ENCODE data around the gene MACROD2. TPM values are rescaled to one million over a fixed set of nuclear protein-coding genes. Genes with fewer than 3 reads are reported as not detected.

MACROD2 gene
- total and polyA plus RNA-seq, 2 of the 4 experiments (the other 2 are of a cell fraction) = not detected

DNA sequence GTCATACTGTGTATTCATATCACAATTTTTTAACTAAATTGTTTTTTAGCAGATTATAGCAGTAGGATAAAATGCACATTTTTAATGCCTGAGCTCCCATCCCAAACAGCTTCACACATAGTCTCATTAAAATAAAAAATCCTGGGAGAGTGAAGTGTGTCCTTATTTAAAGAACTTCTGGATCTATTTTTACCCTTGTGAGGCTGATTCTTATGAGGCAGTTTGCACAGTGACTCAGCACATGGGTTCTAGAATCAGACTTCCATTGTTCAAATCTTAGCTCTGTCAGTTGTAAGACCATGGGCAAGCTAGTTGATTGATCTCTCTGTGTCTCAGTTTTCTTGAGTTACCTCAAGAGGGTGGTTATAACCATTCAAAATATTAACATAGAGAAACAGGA lies 72.3 kb downstream of the MACROD2 start:
- Histone ChIP-seq H3K56ac (ENCODE audit: extremely low read depth, insufficient read depth, low read length) (no peak overlapping the region), H3K23ac (ENCODE audit: low read depth, low read length) (no peak overlapping the region), H3K36me3 (ENCODE audit: control insufficient read depth, insufficient read depth, low read length) (no peaks in the 10 kb centered on the region), H2BK15ac (ENCODE audit: low read depth, low read length) (no peak overlapping the region), H2AK5ac (ENCODE audit: low read depth, low read length) (no peak overlapping the region), H4K8ac (ENCODE audit: low read depth in 2 of 2, low read length in 2 of 2) (no peak overlapping the region), H3K27ac (ENCODE audit: insufficient read depth, low read length) (no peak overlapping the region), H3K4me2 (ENCODE audit: low read depth, low read length) (no peak overlapping the region), H3K4me3 (ENCODE audit: insufficient read depth, low read depth, low read length) (no peak overlapping the region), H3K4ac (ENCODE audit: low read depth, low read length) (no peak overlapping the region), H4K5ac (ENCODE audit: low read depth, low read length) (no peak overlapping the region), H2BK120ac (ENCODE audit: low read depth, low read length) (no peak overlapping the region), H3K79me1 (ENCODE audit: low read depth in 1 of 2, low read length in 2 of 2) (no peaks in the 10 kb centered on the region), H3K9ac (ENCODE audit: low read depth, low read length) (no peak overlapping the region), H3K4me1 (ENCODE audit: control insufficient read depth, insufficient read depth, low read length) (no peaks in the 10 kb centered on the region), H3K14ac (replicated peaks; ENCODE audit: low read depth, low read length) (no peak overlapping the region), H2BK5ac (ENCODE audit: low read depth, low read length, poor library complexity, severe bottlenecking) (no peak overlapping the region), H3K27me3 (ENCODE audit: control insufficient read depth, insufficient read depth, low read length) (no peaks in the 10 kb centered on the region), H2AK9ac (replicated peaks; ENCODE audit: low read depth, low read length, poor library complexity) (no peak overlapping the region), H3K9me3 (ENCODE audit: control insufficient read depth, insufficient read depth, low read length) (no peaks in the 10 kb centered on the region), H4K91ac (ENCODE audit: insufficient read depth, low read depth, low read length) (no peak overlapping the region), H2BK20ac (ENCODE audit: low read depth, low read length) (no peak overlapping the region), H2AFZ (replicated peaks; ENCODE audit: low read length, poor library complexity) (no peak overlapping the region), H4K20me1 (ENCODE audit: insufficient read depth, low read length) (no peaks in the 10 kb centered on the region), H3K18ac (ENCODE audit: low read depth, low read length) (no peak overlapping the region), H3K9me1 (ENCODE audit: insufficient read depth, low read length) (no peaks in the 10 kb centered on the region)
- TF ChIP-seq CEBPB (IDR thresholded peaks at IDR 0.05; ENCODE audit: low read depth, low read length) (no peak), SMC3 (IDR thresholded peaks at IDR 0.05; ENCODE audit: low read depth, low read length) (no peak), CTCF (conservative IDR thresholded peaks at IDR 0.05; ENCODE audit: low read depth, low read length) (no peak)
- intact Hi-C loops (cut with micrococcal nuclease) = no loop called here
- in situ Hi-C loops (cut with MboI; ENCODE audit: low sequenced_read_pairs) = no loop called here
- CTCF ChIA-PET = interaction anchor here (0.6 kb wide), 1 partner anchor 93 kb away, joined by 3 read pairs; no protein-coding TSS in a partner anchor
- DNase-seq = no peak
- POLR2A ChIA-PET (ENCODE audit: unreplicated experiment) = no interaction called here
- ATAC-seq (ENCODE audit: low read depth) = no peak
- BruUV-seq (replicated peaks) = no TSS peak
- dilution Hi-C loops (cut with HindIII; ENCODE audit: low sequenced_read_pairs, unreplicated experiment) = no loop called here

Data from IMR-90 (cell line).